Naive B cell (primary cell): ENCODE data around the gene NPHP4. TPM values are rescaled to one million over a fixed set of nuclear protein-coding genes. Genes with fewer than 3 reads are reported as not detected.

Experiments used
- ATAC-seq, 2 donors: fragments of 150-1000 bp; cut with Tn5 transposase; 2 replicates each; pipeline ENCODE4 v1.10.0; 2021; ENCODE audit warnings: low read depth in 2 of 2, mild to moderate bottlenecking in 2 of 2, moderate library complexity in 2 of 2
- DNase-seq: peaks from one replicate; pipeline ENCODE4 v3.0.0; 2022
- H3K27ac Mint-ChIP-seq, 6 donors: one replicate each; pipeline ENCODE4 v1.8.0; 2020 to 2022; ENCODE audit warnings: mild to moderate bottlenecking in 6 of 6, mixed read lengths in 6 of 6, moderate library complexity in 5 of 6, inconsistent platforms in 2 of 6
- H3K27me3 Mint-ChIP-seq, 3 donors: one replicate each; pipeline ENCODE4 v1.8.0; 2021 to 2022; ENCODE audit warnings: mixed read lengths in 3 of 3, mild to moderate bottlenecking in 1 of 3
- H3K36me3 Mint-ChIP-seq, 2 donors: one replicate each; pipeline ENCODE4 v1.8.0; 2020 to 2022; ENCODE audit warnings: mixed read lengths in 2 of 2, inconsistent platforms in 1 of 2, mild to moderate bottlenecking in 1 of 2
- H3K4me1 Mint-ChIP-seq, 3 donors: one replicate each; pipeline ENCODE4 v1.8.0; 2020 to 2022; ENCODE audit warnings: mixed read lengths in 3 of 3, inconsistent platforms in 1 of 3, mild to moderate bottlenecking in 1 of 3, moderate library complexity in 1 of 3
- H3K4me3 Mint-ChIP-seq, 8 donors: one replicate each; pipeline ENCODE4 v1.8.0; 2020 to 2022; ENCODE audit warnings: mild to moderate bottlenecking in 8 of 8, mixed read lengths in 8 of 8, moderate library complexity in 8 of 8, inconsistent platforms in 2 of 8
- H3K9me3 Mint-ChIP-seq, 7 donors: one replicate each; pipeline ENCODE4 v1.8.0; 2020 to 2022; ENCODE audit warnings: mixed read lengths in 7 of 7, mild to moderate bottlenecking in 5 of 7, inconsistent platforms in 2 of 7, moderate library complexity in 1 of 7
- polyA plus RNA-seq, 6 donors: library from polyadenylated mRNA; unstranded; fragments of 300-500 nt; fragmentation: Illumina TruSeq; gene quantifications; one replicate each; pipeline ENCODE4 v1.2.3, GENCODE V29; 2021; ENCODE audit warnings: low read depth in 6 of 6

Gene NPHP4
- polyA plus RNA-seq, 6 donors from 2014 or later = 0.51 to 1.1 (median 0.68) TPM; not detected in 1

GRCh38 chr1:5888606-5889211, 103.5 kb downstream of the NPHP4 start:
- H3K27me3 Mint-ChIP-seq = no peaks in the 10 kb centered on the region
- no peak for ATAC-seq
- no peaks in the 10 kb centered on the region for H3K9me3 Mint-ChIP-seq
- H3K4me1 Mint-ChIP-seq = peaks cover 0 to 5% (median 0%) of the 10 kb centered on the region in 3 donors
- H3K27ac Mint-ChIP-seq = no peak overlapping the region
- H3K4me3 Mint-ChIP-seq = no peak overlapping the region
- no peaks in the 10 kb centered on the region for H3K36me3 Mint-ChIP-seq
- no peak for DNase-seq

GRCh38 chr1:5887971-5888361, 104.3 kb downstream of the NPHP4 start:
- Mint-ChIP-seq H3K27me3 (no peaks in the 10 kb centered on the region), H3K9me3 (no peaks in the 10 kb centered on the region), H3K4me3 (peak overlapping the region in 1 of 8 donors; percentile 10), H3K36me3 (peaks cover 0 to 7% of the 10 kb centered on the region in 2 donors), H3K27ac (no peak overlapping the region), H3K4me1 (peaks cover 0 to 5% (median 0%) of the 10 kb centered on the region in 3 donors)
- no peak for DNase-seq
- no peak for ATAC-seq

GRCh38 chr1:5887349-5887970, 104.8 kb downstream of the NPHP4 start:
- DNase-seq (no peak), ATAC-seq (no peak)
- Mint-ChIP-seq H3K27me3 (no peaks in the 10 kb centered on the region), H3K9me3 (no peaks in the 10 kb centered on the region), H3K36me3 (peaks cover 0 to 12% of the 10 kb centered on the region in 2 donors), H3K4me3 (no peak overlapping the region), H3K4me1 (peaks cover 0 to 5% (median 0%) of the 10 kb centered on the region in 3 donors), H3K27ac (no peak overlapping the region)

GRCh38 chr1:5886541-5887348, 105.5 kb downstream of the NPHP4 start:
- no peaks in the 10 kb centered on the region for H3K27me3 Mint-ChIP-seq
- H3K4me3 Mint-ChIP-seq = no peak overlapping the region
- peaks cover 0 to 17% of the 10 kb centered on the region in 2 donors for H3K36me3 Mint-ChIP-seq
- H3K9me3 Mint-ChIP-seq = no peaks in the 10 kb centered on the region
- H3K4me1 Mint-ChIP-seq = peaks cover 0 to 5% (median 0%) of the 10 kb centered on the region in 3 donors
- H3K27ac Mint-ChIP-seq = no peak overlapping the region
- ATAC-seq (no peak), DNase-seq (no peak)

GRCh38 chr1:5886140-5886483, 106.1 kb downstream of the NPHP4 start:
- peaks cover 0 to 19% of the 10 kb centered on the region in 2 donors for H3K36me3 Mint-ChIP-seq
- ATAC-seq = no peak
- no peak overlapping the region for H3K27ac Mint-ChIP-seq
- H3K4me1 Mint-ChIP-seq = peaks cover 0 to 5% (median 0%) of the 10 kb centered on the region in 3 donors
- no peak overlapping the region for H3K4me3 Mint-ChIP-seq
- no peak for DNase-seq
- H3K9me3 Mint-ChIP-seq = peaks cover 0 to under 1% (median 0%) of the 10 kb centered on the region in 7 donors
- H3K27me3 Mint-ChIP-seq = no peaks in the 10 kb centered on the region

- Mint-ChIP-seq H3K4me3 (no peak overlapping the region), H3K27me3 (no peaks in the 10 kb centered on the region), H3K27ac (peak overlapping the region in 1 of 6 donors; percentile 31), H3K4me1 (peaks cover 0 to 5% (median 0%) of the 10 kb centered on the region in 3 donors), H3K36me3 (peaks cover 0 to 24% of the 10 kb centered on the region in 2 donors), H3K9me3 (peaks cover 0 to 3% (median 0%) of the 10 kb centered on the region in 7 donors)
- ATAC-seq = no peak
- DNase-seq = no peak
Measured at GRCh38 chr1:5885471-5886139, 106.6 kb downstream of the NPHP4 start.

- Mint-ChIP-seq H3K27ac (no peak overlapping the region), H3K36me3 (peaks cover 11 to 38% of the 10 kb centered on the region in 2 donors), H3K4me3 (no peak overlapping the region), H3K4me1 (peaks cover 0 to 5% (median 0%) of the 10 kb centered on the region in 3 donors), H3K9me3 (peaks cover 0 to 13% (median 4%) of the 10 kb centered on the region in 7 donors), H3K27me3 (no peaks in the 10 kb centered on the region)
- DNase-seq = no peak
- ATAC-seq = no peak
Measured at GRCh38 chr1:5884110-5884509, 108.1 kb downstream of the NPHP4 start.

GRCh38 chr1:5883129-5884048, 108.8 kb downstream of the NPHP4 start:
- DNase-seq = no peak

GRCh38 chr1:5882367-5883128, 109.7 kb downstream of the NPHP4 start:
- H3K9me3 Mint-ChIP-seq = peaks cover 0 to 13% (median 4%) of the 10 kb centered on the region in 7 donors

More at GRCh38 chr1:5883129-5884048, 108.8 kb downstream of the NPHP4 start:
- Mint-ChIP-seq H3K36me3 (peaks cover 12 to 41% of the 10 kb centered on the region in 2 donors), H3K27me3 (no peaks in the 10 kb centered on the region), H3K4me1 (peaks cover 0 to 5% (median 0%) of the 10 kb centered on the region in 3 donors), H3K4me3 (no peak overlapping the region), H3K27ac (no peak overlapping the region), H3K9me3 (peaks cover 0 to 13% (median 4%) of the 10 kb centered on the region in 7 donors)
- ATAC-seq = no peak

GRCh38 chr1:5881526-5882222, 110.6 kb downstream of the NPHP4 start:
- peaks cover 0 to 5% (median 0%) of the 10 kb centered on the region in 3 donors for H3K4me1 Mint-ChIP-seq
- peaks cover 0 to 13% (median 4%) of the 10 kb centered on the region in 7 donors for H3K9me3 Mint-ChIP-seq
- no peak overlapping the region for H3K4me3 Mint-ChIP-seq
- H3K36me3 Mint-ChIP-seq = peaks cover 12 to 41% of the 10 kb centered on the region in 2 donors
- DNase-seq (no peak), ATAC-seq (no peak)
- no peak overlapping the region for H3K27ac Mint-ChIP-seq
- H3K27me3 Mint-ChIP-seq = no peaks in the 10 kb centered on the region

More at GRCh38 chr1:5882367-5883128, 109.7 kb downstream of the NPHP4 start:
- DNase-seq (no peak), ATAC-seq (no peak)
- H3K36me3 Mint-ChIP-seq = peaks cover 12 to 41% of the 10 kb centered on the region in 2 donors
- H3K27me3 Mint-ChIP-seq = no peaks in the 10 kb centered on the region
- H3K4me3 Mint-ChIP-seq = no peak overlapping the region
- H3K27ac Mint-ChIP-seq = no peak overlapping the region
- H3K4me1 Mint-ChIP-seq = peaks cover 0 to 5% (median 0%) of the 10 kb centered on the region in 3 donors

GRCh38 chr1:5880630-5881405, 111.4 kb downstream of the NPHP4 start:
- Mint-ChIP-seq H3K36me3 (peaks cover 12 to 41% of the 10 kb centered on the region in 2 donors), H3K9me3 (peaks cover 0 to 13% (median 4%) of the 10 kb centered on the region in 7 donors), H3K4me3 (no peak overlapping the region), H3K27me3 (no peaks in the 10 kb centered on the region), H3K4me1 (peaks cover 0 to 5% (median 0%) of the 10 kb centered on the region in 3 donors), H3K27ac (peak overlapping the region in 1 of 6 donors; percentile 63)
- no peak for ATAC-seq
- no peak for DNase-seq
